H9 (cell line): ENCODE data around the gene IMMP2L. TPM values are rescaled to one million over a fixed set of nuclear protein-coding genes. Genes with fewer than 3 reads are reported as not detected.

Experiments
- DNase-seq: peaks from one replicate; pipeline ENCODE4 v3.0.0-alpha.2; 2017
- H2AFZ ChIP-seq: one replicate; pipeline ENCODE4 v1.6.1; 2013; ENCODE audit warnings: mild to moderate bottlenecking, low read length, control low read depth, moderate library complexity
- H2AK5ac ChIP-seq: 2 replicates; pipeline ENCODE4 v1.6.1; 2013; ENCODE audit warnings: low read length, control low read depth, mixed read lengths; ENCODE audit not compliant: insufficient read length
- H2BK120ac ChIP-seq: one replicate; pipeline ENCODE4 v1.6.1; 2013; ENCODE audit warnings: low read depth, mild to moderate bottlenecking, low read length, control low read depth, inconsistent platforms; ENCODE audit not compliant: poor library complexity, severe bottlenecking
- H2BK12ac ChIP-seq: 2 replicates; pipeline ENCODE4 v1.6.1; 2013; ENCODE audit warnings: low read length, control low read depth, mixed read lengths, low read depth; ENCODE audit not compliant: insufficient read length
- H2BK15ac ChIP-seq: 2 replicates; pipeline ENCODE4 v1.6.1; 2013; ENCODE audit warnings: low read depth, low read length, control low read depth
- H2BK20ac ChIP-seq: one replicate; pipeline ENCODE4 v1.6.1; 2013; ENCODE audit warnings: low read depth, mild to moderate bottlenecking, low read length, control low read depth, inconsistent platforms; ENCODE audit not compliant: poor library complexity, severe bottlenecking
- H2BK5ac ChIP-seq: 2 replicates; pipeline ENCODE4 v1.6.1; 2013; ENCODE audit warnings: low read length, control low read depth, mixed read lengths; ENCODE audit not compliant: insufficient read length
- H3K14ac ChIP-seq: 2 replicates; pipeline ENCODE4 v1.6.1; 2013; ENCODE audit warnings: low read length, control low read depth; ENCODE audit not compliant: insufficient read depth
- H3K18ac ChIP-seq: 2 replicates; pipeline ENCODE4 v1.6.1; 2013; ENCODE audit warnings: low read depth, mild to moderate bottlenecking, mixed read lengths, low read length, control low read depth; ENCODE audit not compliant: insufficient read length
- H3K23ac ChIP-seq: 2 replicates; pipeline ENCODE4 v1.6.1; 2013; ENCODE audit warnings: low read length, control low read depth, mixed read lengths, low read depth; ENCODE audit not compliant: insufficient read length
- H3K23me2 ChIP-seq: 2 replicates; pipeline ENCODE4 v1.6.1; 2013; ENCODE audit warnings: low read depth, mild to moderate bottlenecking, mixed read lengths, low read length, control low read depth; ENCODE audit not compliant: insufficient read length, poor library complexity, severe bottlenecking
- H3K27ac ChIP-seq: 2 replicates; pipeline ENCODE4 v1.5.1; 2013; ENCODE audit warnings: low read length, control low read depth, mixed read lengths, low read depth; ENCODE audit not compliant: insufficient read length
- H3K27me3 ChIP-seq: 2 replicates; pipeline ENCODE4 v1.6.1; 2013; ENCODE audit warnings: low read length, control low read depth, inconsistent platforms; ENCODE audit not compliant: insufficient read depth
- H3K4ac ChIP-seq: 2 replicates; pipeline ENCODE4 v1.6.1; 2013; ENCODE audit warnings: low read depth, mild to moderate bottlenecking, control low read depth, inconsistent platforms, low read length, moderate library complexity
- H3K4me1 ChIP-seq: 2 replicates; pipeline ENCODE4 v1.6.1; 2013; ENCODE audit warnings: low read length, control low read depth, inconsistent platforms; ENCODE audit not compliant: insufficient read depth
- H3K4me2 ChIP-seq: 2 replicates; pipeline ENCODE4 v1.6.1; 2013; ENCODE audit warnings: low read length, control low read depth, mixed read lengths; ENCODE audit not compliant: insufficient read length, insufficient read depth
- H3K56ac ChIP-seq: 2 replicates; pipeline ENCODE4 v1.6.1; 2013; ENCODE audit warnings: low read depth, mild to moderate bottlenecking, mixed read lengths, low read length, control low read depth; ENCODE audit not compliant: insufficient read length
- H3K79me1 ChIP-seq: 2 replicates; pipeline ENCODE4 v1.6.1; 2013; ENCODE audit warnings: low read depth, mild to moderate bottlenecking, moderate library complexity, low read length, control low read depth, inconsistent platforms; ENCODE audit not compliant: insufficient read depth, poor library complexity, severe bottlenecking
- H3K79me2 ChIP-seq: 2 replicates; pipeline ENCODE4 v1.6.1; 2013; ENCODE audit warnings: low read length, control low read depth, inconsistent platforms; ENCODE audit not compliant: insufficient read depth
- H3K9ac ChIP-seq: 2 replicates; pipeline ENCODE4 v1.6.1; 2013; ENCODE audit warnings: low read length, control low read depth, mixed read lengths; ENCODE audit not compliant: insufficient read length; ENCODE audit errors: extremely low read depth
- H3K9me3 ChIP-seq: one replicate; pipeline ENCODE4 v1.6.1; 2013; ENCODE audit warnings: low read depth, low read length, inconsistent platforms; ENCODE audit not compliant: control insufficient read depth
- H3T11ph ChIP-seq: one replicate; pipeline ENCODE4 v1.6.1; 2013; ENCODE audit warnings: mild to moderate bottlenecking, low read length, control low read depth, inconsistent platforms
- H4K20me1 ChIP-seq: one replicate; pipeline ENCODE4 v1.6.1; 2013; ENCODE audit not compliant: control insufficient read depth, insufficient read length, insufficient read depth
- H4K5ac ChIP-seq: 2 replicates; pipeline ENCODE4 v1.6.1; 2013; ENCODE audit warnings: low read depth, mild to moderate bottlenecking, mixed read lengths, low read length, control low read depth; ENCODE audit not compliant: insufficient read length
- H4K8ac ChIP-seq: replicated peaks from 2 replicates; pipeline ENCODE4 v1.6.1; 2013; ENCODE audit warnings: low read length, control low read depth, mixed read lengths, low read depth; ENCODE audit not compliant: insufficient read length
- H4K91ac ChIP-seq: 2 replicates; pipeline ENCODE4 v1.6.1; 2013; ENCODE audit warnings: low read depth, mild to moderate bottlenecking, moderate library complexity, mixed read lengths, low read length, control low read depth; ENCODE audit not compliant: insufficient read length
- H3K27ac Mint-ChIP-seq, 3 experiments: 2 replicates in 2 of 3; 3 replicates in 1 of 3; pipeline ENCODE4 v1.8.0; 2020 to 2021; ENCODE audit warnings: mixed read lengths in 3 of 3, mild to moderate bottlenecking in 1 of 3, moderate library complexity in 1 of 3
- H3K27me3 Mint-ChIP-seq: 2 replicates; pipeline ENCODE4 v1.8.0; 2021; ENCODE audit warnings: low read depth, mild to moderate bottlenecking, moderate library complexity, mixed read lengths
- H3K36me3 Mint-ChIP-seq, 3 experiments: 2 replicates in 2 of 3; 3 replicates in 1 of 3; pipeline ENCODE4 v1.8.0; 2020 to 2021; ENCODE audit warnings: low read depth in 3 of 3, mixed read lengths in 3 of 3; ENCODE audit not compliant: insufficient read depth in 1 of 3
- H3K4me1 Mint-ChIP-seq, 2 experiments: 2 replicates each; pipeline ENCODE4 v1.8.0; 2020; ENCODE audit warnings: mixed read lengths in 2 of 2
- H3K4me3 Mint-ChIP-seq, 2 experiments: 2 replicates in 1 of 2; 3 replicates in 1 of 2; pipeline ENCODE4 v1.8.0; 2020 to 2021; ENCODE audit warnings: mild to moderate bottlenecking in 2 of 2, mixed read lengths in 2 of 2, moderate library complexity in 1 of 2
- H3K9me3 Mint-ChIP-seq, 2 experiments: 2 replicates in 1 of 2; 3 replicates in 1 of 2; pipeline ENCODE4 v1.8.0; 2020; ENCODE audit warnings: mild to moderate bottlenecking in 2 of 2, mixed read lengths in 2 of 2, moderate library complexity in 1 of 2
- total RNA-seq: library from RNA; stranded (reverse); gene quantifications from 2 replicates; pipeline ENCODE4 v1.2.1, GENCODE V29; 2021
- TF ChIP-seq, protein P1 (sequence below): fragments of 200-600 bp; sonication (generic); conservative IDR thresholded peaks from 3 replicates; pipeline ENCODE4 v1.8.0; 2021; ENCODE audit warnings: antibody characterized with exemption, mild to moderate bottlenecking

The IMMP2L gene
- total RNA-seq, 1 experiment from 2014 or later, result 14.7 TPM

- H3K23ac ChIP-seq, result no peak overlapping the region
- H3K27me3 Mint-ChIP-seq, result no peaks in the 10 kb centered on the region
- H3K9ac ChIP-seq, result no peak overlapping the region
- no peak overlapping the region for H3K14ac ChIP-seq
- H2BK15ac ChIP-seq, result no peak overlapping the region
- H2AK5ac ChIP-seq, result no peak overlapping the region
- H2BK12ac ChIP-seq, result no peak overlapping the region
- no peak overlapping the region for H3K4ac ChIP-seq
- H3K56ac ChIP-seq, result no peak overlapping the region
- H3K36me3 Mint-ChIP-seq, result no peaks in the 10 kb centered on the region
- H3K27me3 ChIP-seq, result no peaks in the 10 kb centered on the region
- H4K20me1 ChIP-seq, result no peaks in the 10 kb centered on the region
- H3K27ac ChIP-seq, result no peak overlapping the region
- H2BK20ac ChIP-seq, result no peak overlapping the region
- H3K9me3 Mint-ChIP-seq, result no peaks in the 10 kb centered on the region
- H3K27ac Mint-ChIP-seq, result no peak overlapping the region
- no peak overlapping the region for H3K18ac ChIP-seq
- H4K91ac ChIP-seq, result no peak overlapping the region
- no peaks in the 10 kb centered on the region for H3K9me3 ChIP-seq
- no peak overlapping the region for H3K4me3 Mint-ChIP-seq
- H3T11ph ChIP-seq, result no peak overlapping the region
- H2AFZ ChIP-seq, result no peak overlapping the region
- no peak overlapping the region for H4K8ac ChIP-seq
- no peaks in the 10 kb centered on the region for H3K4me1 ChIP-seq
- no peaks in the 10 kb centered on the region for H3K23me2 ChIP-seq
- TF ChIP-seq, protein P1, sequence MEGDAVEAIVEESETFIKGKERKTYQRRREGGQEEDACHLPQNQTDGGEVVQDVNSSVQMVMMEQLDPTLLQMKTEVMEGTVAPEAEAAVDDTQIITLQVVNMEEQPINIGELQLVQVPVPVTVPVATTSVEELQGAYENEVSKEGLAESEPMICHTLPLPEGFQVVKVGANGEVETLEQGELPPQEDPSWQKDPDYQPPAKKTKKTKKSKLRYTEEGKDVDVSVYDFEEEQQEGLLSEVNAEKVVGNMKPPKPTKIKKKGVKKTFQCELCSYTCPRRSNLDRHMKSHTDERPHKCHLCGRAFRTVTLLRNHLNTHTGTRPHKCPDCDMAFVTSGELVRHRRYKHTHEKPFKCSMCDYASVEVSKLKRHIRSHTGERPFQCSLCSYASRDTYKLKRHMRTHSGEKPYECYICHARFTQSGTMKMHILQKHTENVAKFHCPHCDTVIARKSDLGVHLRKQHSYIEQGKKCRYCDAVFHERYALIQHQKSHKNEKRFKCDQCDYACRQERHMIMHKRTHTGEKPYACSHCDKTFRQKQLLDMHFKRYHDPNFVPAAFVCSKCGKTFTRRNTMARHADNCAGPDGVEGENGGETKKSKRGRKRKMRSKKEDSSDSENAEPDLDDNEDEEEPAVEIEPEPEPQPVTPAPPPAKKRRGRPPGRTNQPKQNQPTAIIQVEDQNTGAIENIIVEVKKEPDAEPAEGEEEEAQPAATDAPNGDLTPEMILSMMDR, result no peak
- no peaks in the 10 kb centered on the region for H3K79me2 ChIP-seq
- no peak overlapping the region for H2BK120ac ChIP-seq
- H3K79me1 ChIP-seq, result no peaks in the 10 kb centered on the region
- DNase-seq, result no peak
- H3K4me1 Mint-ChIP-seq, result peaks cover 2% of the 10 kb centered on the region in 2 experiments; a peak in 3 of 4 replicates
- no peak overlapping the region for H2BK5ac ChIP-seq
- H3K4me2 ChIP-seq, result no peak overlapping the region
- no peak overlapping the region for H4K5ac ChIP-seq
Measured at GRCh38 chr7:111357691-111358090, 204.6 kb downstream of the IMMP2L start.
